K562 (cell line): Measurements from ENCODE around the gene NMRAL1. TPM values are rescaled to one million over a fixed set of nuclear protein-coding genes. Genes with fewer than 3 reads are reported as not detected.
A peak's percentile ranks its signal among the peaks of the same experiment; 100 is the strongest.

Source experiments
- BRD9 ChIP-seq: fragments of 450-650 bp; IDR thresholded peaks from 2 replicates; pipeline ENCODE4 v1.6.1; 2018; ENCODE audit warnings: low read depth; ENCODE audit not compliant: partially characterized antibody
- KLF10 ChIP-seq: fragments of 250-450 bp; sonication (Bioruptor Pico); IDR thresholded peaks from 2 replicates; pipeline ENCODE4 v1.6.1; 2021; ENCODE audit warnings: matching md5 sums
- KLF6 ChIP-seq: fragments of 250-450 bp; sonication (Bioruptor Pico); IDR thresholded peaks from 2 replicates; pipeline ENCODE4 v1.4.0; 2020; ENCODE audit warnings: mild to moderate bottlenecking, moderate library complexity, borderline replicate concordance
- MCM2 ChIP-seq: fragments of 450-650 bp; IDR thresholded peaks from 2 replicates; pipeline ENCODE4 v1.6.1; 2017; ENCODE audit warnings: low read depth, mild to moderate bottlenecking
- MIER1 ChIP-seq: fragments of 450-650 bp; IDR thresholded peaks from 2 replicates; pipeline ENCODE4 v1.6.1; 2016; ENCODE audit warnings: antibody characterized with exemption, mild to moderate bottlenecking, low read depth
- NCOA1 ChIP-seq: fragments of 450-650 bp; IDR thresholded peaks from 2 replicates; pipeline ENCODE4 v1.6.1; 2016; ENCODE audit warnings: low read depth
- SREBF1 ChIP-seq: fragments of 150-350 bp; IDR thresholded peaks from 2 replicates; pipeline ENCODE4 v1.6.1; 2014; ENCODE audit warnings: antibody characterized with exemption, low read depth, low read length, borderline replicate concordance
- ZBTB7A ChIP-seq: IDR thresholded peaks from 2 replicates; pipeline ENCODE4 v1.6.1; 2011; ENCODE audit warnings: low read depth, mild to moderate bottlenecking, low read length, moderate library complexity, borderline replicate concordance; ENCODE audit not compliant: control insufficient read depth
- ZNF551 ChIP-seq: fragments of 250-450 bp; sonication (Bioruptor Pico); IDR thresholded peaks from 2 replicates; pipeline ENCODE4 v1.5.0; 2021; ENCODE audit warnings: mild to moderate bottlenecking, moderate library complexity
- ZNF592 ChIP-seq: fragments of 450-650 bp; IDR thresholded peaks from 2 replicates; pipeline ENCODE4 v1.6.1; 2017; ENCODE audit warnings: antibody characterized with exemption, mild to moderate bottlenecking
- ZNF644 ChIP-seq: fragments of 200-800 bp; sonication (Bioruptor generic); IDR thresholded peaks from 2 replicates; pipeline ENCODE4 v1.6.1; 2016; ENCODE audit warnings: low read depth, missing genetic modification characterization, missing compliant biosample characterization
- polyA plus RNA-seq, 8 experiments: library from polyadenylated mRNA; depleted of rRNA in 4 of 8; stranded (reverse) in 5 of 8; unstranded in 3 of 8; fragments of >200 nt; fragmentation: Nextera tagmentation in 2 of 8; fragmentation: Illumina TruSeq in 1 of 8; extraction: Ambion mirVana in 2 of 8; extraction: Trizol in 1 of 8; gene quantifications; 2 replicates each; pipeline versions ENCODE4 v1.2.1 to v1.2.3, GENCODE V29; 2011 to 2014; ENCODE audit warnings: inconsistent platforms in 1 of 8, missing spikeins in 1 of 8
- total RNA-seq, 7 experiments: library from RNA; depleted of rRNA in 6 of 7; stranded (reverse); fragments of >200 nt in 6 of 7; fragmentation: Illumina TruSeq in 2 of 7; extraction: Trizol in 2 of 7; gene quantifications; 2 replicates each; pipeline versions ENCODE4 v1.2.1 to v1.2.3, GENCODE V29; 2011 to 2021; ENCODE audit warnings: low replicate concordance in 1 of 7
- TF ChIP-seq, protein P1 (sequence below): IDR thresholded peaks from 2 replicates; pipeline ENCODE4 v1.6.1; 2014; ENCODE audit warnings: antibody characterized with exemption
- TF ChIP-seq, protein P2 (sequence below): fragments of 250-450 bp; sonication (Bioruptor Pico); IDR thresholded peaks from 2 replicates; pipeline ENCODE4 v1.8.0; 2021; ENCODE audit warnings: borderline replicate concordance, mild to moderate bottlenecking, moderate library complexity; ENCODE audit not compliant: poor library complexity, severe bottlenecking
- TF ChIP-seq, protein P3 (sequence below): fragments of 450-650 bp; IDR thresholded peaks from 2 replicates; pipeline ENCODE4 v1.6.1; 2016; ENCODE audit warnings: low read depth

Gene NMRAL1
- total and polyA plus RNA-seq, 9 of the 15 experiments (the other 6 are each of a cell fraction or from before 2014, with no cell fraction given) = 6.3 to 116 (median 63.2) TPM

DNA sequence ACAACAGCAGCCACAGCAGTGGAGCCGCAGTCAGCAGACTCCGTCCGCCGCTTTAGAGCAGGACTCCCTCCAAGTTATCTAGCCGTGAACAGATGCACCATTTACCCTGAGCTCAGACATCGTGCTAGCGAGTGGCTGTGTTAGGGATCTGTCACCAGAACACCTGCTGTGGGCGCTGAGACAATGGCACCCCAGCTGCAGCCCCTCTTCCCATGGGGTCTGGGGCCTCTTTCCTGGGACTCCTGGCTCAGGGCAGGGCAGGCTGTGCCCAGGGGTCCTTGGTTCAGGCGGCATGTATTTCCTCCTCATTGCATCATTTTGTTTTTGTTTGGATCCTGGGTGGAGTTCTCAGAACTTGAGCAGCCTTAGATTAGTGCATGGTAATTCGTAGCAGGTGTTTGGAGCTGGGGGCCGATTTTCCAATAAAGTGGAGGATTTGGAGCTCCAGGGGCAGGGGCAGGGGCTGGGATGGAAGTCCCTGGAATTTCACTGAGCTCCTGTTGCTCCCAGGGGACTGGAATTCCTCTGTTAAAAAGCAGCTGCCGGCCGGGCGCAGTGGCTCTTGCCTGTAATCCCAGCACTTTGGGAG lies 23.4 kb downstream of the NMRAL1 start (continued):
- TF ChIP-seq SREBF1 (no peak), MCM2 (no peak), MIER1 (no peak), KLF10 (CRISPR knock-in tag) (no peak), ZNF592 (peak; percentile 85), ZNF644 (tag) (no peak), ZBTB7A (no peak), KLF6 (CRISPR knock-in tag) (peak; percentile 91; the same call in 1 of the 2 replicates), BRD9 (peak; percentile 72), NCOA1 (no peak), ZNF551 (CRISPR knock-in tag) (no peak)
- TF ChIP-seq, protein P1, sequence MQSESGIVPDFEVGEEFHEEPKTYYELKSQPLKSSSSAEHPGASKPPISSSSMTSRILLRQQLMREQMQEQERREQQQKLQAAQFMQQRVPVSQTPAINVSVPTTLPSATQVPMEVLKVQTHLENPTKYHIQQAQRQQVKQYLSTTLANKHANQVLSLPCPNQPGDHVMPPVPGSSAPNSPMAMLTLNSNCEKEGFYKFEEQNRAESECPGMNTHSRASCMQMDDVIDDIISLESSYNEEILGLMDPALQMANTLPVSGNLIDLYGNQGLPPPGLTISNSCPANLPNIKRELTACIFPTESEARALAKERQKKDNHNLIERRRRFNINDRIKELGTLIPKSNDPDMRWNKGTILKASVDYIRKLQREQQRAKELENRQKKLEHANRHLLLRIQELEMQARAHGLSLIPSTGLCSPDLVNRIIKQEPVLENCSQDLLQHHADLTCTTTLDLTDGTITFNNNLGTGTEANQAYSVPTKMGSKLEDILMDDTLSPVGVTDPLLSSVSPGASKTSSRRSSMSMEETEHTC = no peak
- TF ChIP-seq, protein P2, sequence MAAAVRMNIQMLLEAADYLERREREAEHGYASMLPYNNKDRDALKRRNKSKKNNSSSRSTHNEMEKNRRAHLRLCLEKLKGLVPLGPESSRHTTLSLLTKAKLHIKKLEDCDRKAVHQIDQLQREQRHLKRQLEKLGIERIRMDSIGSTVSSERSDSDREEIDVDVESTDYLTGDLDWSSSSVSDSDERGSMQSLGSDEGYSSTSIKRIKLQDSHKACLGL = peak; percentile 61
- TF ChIP-seq, protein P3, sequence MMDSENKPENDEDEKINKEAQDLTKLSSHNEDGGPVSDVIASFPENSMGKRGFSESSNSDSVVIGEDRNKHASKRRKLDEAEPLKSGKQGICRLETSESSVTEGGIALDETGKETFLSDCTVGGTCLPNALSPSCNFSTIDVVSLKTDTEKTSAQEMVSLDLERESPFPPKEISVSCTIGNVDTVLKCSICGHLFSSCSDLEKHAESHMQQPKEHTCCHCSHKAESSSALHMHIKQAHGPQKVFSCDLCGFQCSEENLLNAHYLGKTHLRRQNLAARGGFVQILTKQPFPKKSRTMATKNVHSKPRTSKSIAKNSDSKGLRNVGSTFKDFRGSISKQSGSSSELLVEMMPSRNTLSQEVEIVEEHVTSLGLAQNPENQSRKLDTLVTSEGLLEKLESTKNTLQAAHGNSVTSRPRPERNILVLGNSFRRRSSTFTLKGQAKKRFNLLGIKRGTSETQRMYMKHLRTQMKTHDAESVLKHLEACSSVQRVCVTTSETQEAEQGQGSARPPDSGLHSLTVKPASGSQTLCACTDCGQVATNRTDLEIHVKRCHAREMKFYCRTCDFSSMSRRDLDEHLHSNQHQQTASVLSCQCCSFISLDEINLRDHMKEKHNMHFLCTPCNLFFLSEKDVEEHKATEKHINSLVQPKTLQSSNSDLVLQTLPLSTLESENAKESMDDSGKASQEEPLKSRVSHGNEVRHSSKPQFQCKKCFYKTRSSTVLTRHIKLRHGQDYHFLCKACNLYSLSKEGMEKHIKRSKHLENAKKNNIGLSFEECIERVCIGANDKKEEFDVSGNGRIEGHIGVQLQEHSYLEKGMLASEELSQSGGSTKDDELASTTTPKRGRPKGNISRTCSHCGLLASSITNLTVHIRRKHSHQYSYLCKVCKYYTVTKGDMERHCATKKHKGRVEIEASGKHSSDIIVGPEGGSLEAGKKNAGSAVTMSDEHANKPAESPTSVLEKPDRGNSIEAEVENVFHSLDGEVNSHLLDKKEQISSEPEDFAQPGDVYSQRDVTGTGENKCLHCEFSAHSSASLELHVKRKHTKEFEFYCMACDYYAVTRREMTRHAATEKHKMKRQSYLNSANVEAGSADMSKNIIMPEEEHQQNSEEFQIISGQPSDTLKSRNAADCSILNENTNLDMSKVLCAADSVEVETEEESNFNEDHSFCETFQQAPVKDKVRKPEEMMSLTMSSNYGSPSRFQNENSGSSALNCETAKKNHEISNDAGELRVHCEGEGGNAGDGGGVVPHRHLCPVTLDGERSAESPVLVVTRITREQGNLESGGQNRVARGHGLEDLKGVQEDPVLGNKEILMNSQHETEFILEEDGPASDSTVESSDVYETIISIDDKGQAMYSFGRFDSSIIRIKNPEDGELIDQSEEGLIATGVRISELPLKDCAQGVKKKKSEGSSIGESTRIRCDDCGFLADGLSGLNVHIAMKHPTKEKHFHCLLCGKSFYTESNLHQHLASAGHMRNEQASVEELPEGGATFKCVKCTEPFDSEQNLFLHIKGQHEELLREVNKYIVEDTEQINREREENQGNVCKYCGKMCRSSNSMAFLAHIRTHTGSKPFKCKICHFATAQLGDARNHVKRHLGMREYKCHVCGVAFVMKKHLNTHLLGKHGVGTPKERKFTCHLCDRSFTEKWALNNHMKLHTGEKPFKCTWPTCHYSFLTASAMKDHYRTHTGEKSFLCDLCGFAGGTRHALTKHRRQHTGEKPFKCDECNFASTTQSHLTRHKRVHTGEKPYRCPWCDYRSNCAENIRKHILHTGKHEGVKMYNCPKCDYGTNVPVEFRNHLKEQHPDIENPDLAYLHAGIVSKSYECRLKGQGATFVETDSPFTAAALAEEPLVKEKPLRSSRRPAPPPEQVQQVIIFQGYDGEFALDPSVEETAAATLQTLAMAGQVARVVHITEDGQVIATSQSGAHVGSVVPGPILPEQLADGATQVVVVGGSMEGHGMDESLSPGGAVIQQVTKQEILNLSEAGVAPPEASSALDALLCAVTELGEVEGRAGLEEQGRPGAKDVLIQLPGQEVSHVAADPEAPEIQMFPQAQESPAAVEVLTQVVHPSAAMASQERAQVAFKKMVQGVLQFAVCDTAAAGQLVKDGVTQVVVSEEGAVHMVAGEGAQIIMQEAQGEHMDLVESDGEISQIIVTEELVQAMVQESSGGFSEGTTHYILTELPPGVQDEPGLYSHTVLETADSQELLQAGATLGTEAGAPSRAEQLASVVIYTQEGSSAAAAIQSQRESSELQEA = no peak
